Activated naive CD4-positive, alpha-beta T cell treated with anti-CD3 and anti-CD28 coated beads, Interleukin-2, amount 50 U/mL, for 16 hours (primary cell): ENCODE results near the gene POM121L2.
"Not testable (repeated sequence)": the region's sequence is repeated elsewhere in the genome, so short reads cannot be mapped to it uniquely, and the experiment has no call there.

Experiments
- DNase-seq: peaks from one replicate; pipeline ENCODE4 v3.0.0-alpha.2; 2020

The POM121L2 gene

GRCh38 chr6:27293436-27294098 lies 18.5 kb downstream of the POM121L2 start:
- DNase-seq: no peak

GRCh38 chr6:27290850-27291208 lies 21.2 kb downstream of the POM121L2 start:
- DNase-seq: no peak

GRCh38 chr6:27290065-27290849 lies 21.8 kb downstream of the POM121L2 start:
- DNase-seq: no peak

- no peak for DNase-seq
Measured at GRCh38 chr6:27288136-27289044, 23.7 kb downstream of the POM121L2 start.

- DNase-seq: no peak
Measured at GRCh38 chr6:27287751-27288135, 24.3 kb downstream of the POM121L2 start.

GRCh38 chr6:27286141-27286540 lies 25.9 kb downstream of the POM121L2 start:
- no peak for DNase-seq

GRCh38 chr6:27283279-27283678 lies 28.8 kb downstream of the POM121L2 start:
- DNase-seq: no peak

- DNase-seq: no peak
Measured at GRCh38 chr6:27281569-27281968, 30.5 kb downstream of the POM121L2 start.

GRCh38 chr6:27281105-27281539 lies 31.0 kb downstream of the POM121L2 start:
- DNase-seq: no peak

- no peak for DNase-seq
Measured at GRCh38 chr6:27280540-27281000, 31.5 kb downstream of the POM121L2 start.

GRCh38 chr6:27280064-27280539 lies 32.0 kb downstream of the POM121L2 start:
- no peak for DNase-seq

- DNase-seq: no peak
Measured at GRCh38 chr6:27279513-27280063, 32.5 kb downstream of the POM121L2 start.

- DNase-seq: no peak
Measured at GRCh38 chr6:27275025-27275956, 36.8 kb downstream of the POM121L2 start.

- no peak for DNase-seq
Measured at GRCh38 chr6:27273783-27274182, 38.3 kb downstream of the POM121L2 start.

GRCh38 chr6:27268803-27269202 lies 43.3 kb downstream of the POM121L2 start:
- DNase-seq: no peak

GRCh38 chr6:27267857-27268434 lies 44.1 kb downstream of the POM121L2 start:
- DNase-seq: no peak

- DNase-seq: not testable (repeated sequence)
Measured at GRCh38 chr6:27267003-27267402, 45.1 kb downstream of the POM121L2 start.

- DNase-seq: no peak
Measured at GRCh38 chr6:27263886-27264285, 48.2 kb downstream of the POM121L2 start.

- no peak for DNase-seq
Measured at GRCh38 chr6:27260836-27261375, 51.2 kb downstream of the POM121L2 start.

GRCh38 chr6:27260369-27260768 lies 51.7 kb downstream of the POM121L2 start:
- no peak for DNase-seq
